KMS-11 (cell line): ENCODE data around the gene RPTOR.

Experiments used
- H2AFZ ChIP-seq: fragments of 200-600 bp; sonication (generic); 2 replicates; pipeline ENCODE4 v1.6.1; 2016; ENCODE audit warnings: antibody characterized with exemption, mixed run types, low read depth
- H3K27ac ChIP-seq: fragments of 200-600 bp; sonication (generic); 2 replicates; pipeline ENCODE4 v1.6.1; 2016; ENCODE audit warnings: mild to moderate bottlenecking, mixed run types
- H3K27me3 ChIP-seq: fragments of 200-600 bp; sonication (generic); 2 replicates; pipeline ENCODE4 v1.6.1; 2017; ENCODE audit warnings: mild to moderate bottlenecking, low read depth, mixed run types, moderate library complexity; ENCODE audit not compliant: insufficient read depth
- H3K36me3 ChIP-seq: fragments of 200-600 bp; sonication (generic); 2 replicates; pipeline ENCODE4 v1.6.1; 2017; ENCODE audit warnings: mild to moderate bottlenecking, mixed run types; ENCODE audit not compliant: insufficient read depth
- H3K4me1 ChIP-seq: fragments of 200-600 bp; sonication (generic); 2 replicates; pipeline ENCODE4 v1.6.1; 2016; ENCODE audit warnings: mild to moderate bottlenecking, low read depth, mixed run types; ENCODE audit not compliant: poor library complexity, severe bottlenecking
- H3K4me2 ChIP-seq: fragments of 200-600 bp; sonication (generic); 2 replicates; pipeline ENCODE4 v1.7.0; 2016; ENCODE audit warnings: mild to moderate bottlenecking, mixed run types
- H3K4me3 ChIP-seq: fragments of 200-600 bp; sonication (generic); IDR thresholded peaks from 2 replicates; pipeline ENCODE4 v1.6.1; 2017; ENCODE audit warnings: low read depth, low read length, mixed read lengths; ENCODE audit not compliant: insufficient read depth
- H3K79me2 ChIP-seq: fragments of 200-600 bp; sonication (generic); 2 replicates; pipeline ENCODE4 v1.6.1; 2016; ENCODE audit warnings: low read depth, mixed run types; ENCODE audit not compliant: insufficient read depth
- H3K9ac ChIP-seq: fragments of 200-600 bp; sonication (generic); 2 replicates; pipeline ENCODE4 v1.6.1; 2016; ENCODE audit warnings: mild to moderate bottlenecking, mixed run types
- H4K20me1 ChIP-seq: fragments of 200-600 bp; sonication (generic); 2 replicates; pipeline ENCODE4 v1.6.1; 2016; ENCODE audit warnings: mild to moderate bottlenecking, mixed run types; ENCODE audit not compliant: insufficient read depth
- CTCF ChIP-seq: fragments of 200-600 bp; sonication (generic); conservative IDR thresholded peaks from 2 replicates; pipeline ENCODE4 v1.6.1; 2017; ENCODE audit warnings: low read depth, mild to moderate bottlenecking, antibody characterized with exemption, low read length, moderate library complexity, mixed read lengths

Gene RPTOR

GRCh38 chr17:80705988-80706387 is 161.3 kb downstream of the RPTOR start:
- no peak for TF ChIP-seq CTCF
- no peak overlapping the region for H3K4me3 ChIP-seq

GRCh38 chr17:80706463-80706867 is 161.8 kb downstream of the RPTOR start:
- H3K36me3 ChIP-seq, result no peaks in the 10 kb centered on the region

More at GRCh38 chr17:80705988-80706387, 161.3 kb downstream of the RPTOR start:
- Histone ChIP-seq H3K27ac (no peak overlapping the region), H3K4me2 (no peak overlapping the region), H4K20me1 (no peaks in the 10 kb centered on the region), H3K4me1 (no peaks in the 10 kb centered on the region), H2AFZ (no peak overlapping the region), H3K27me3 (no peaks in the 10 kb centered on the region), H3K9ac (no peak overlapping the region), H3K36me3 (no peaks in the 10 kb centered on the region), H3K79me2 (no peaks in the 10 kb centered on the region; the same call in 1 of the 2 replicates)

GRCh38 chr17:80708480-80708879 is 163.8 kb downstream of the RPTOR start:
- Histone ChIP-seq H3K4me3 (no peak overlapping the region), H3K4me1 (no peaks in the 10 kb centered on the region), H3K4me2 (no peak overlapping the region), H4K20me1 (no peaks in the 10 kb centered on the region), H3K79me2 (peaks cover 2% of the 10 kb centered on the region; the same call in 1 of the 2 replicates), H3K27ac (no peak overlapping the region), H2AFZ (no peak overlapping the region), H3K27me3 (no peaks in the 10 kb centered on the region), H3K9ac (no peak overlapping the region), H3K36me3 (no peaks in the 10 kb centered on the region)
- no peak for TF ChIP-seq CTCF

More at GRCh38 chr17:80706463-80706867, 161.8 kb downstream of the RPTOR start:
- Histone ChIP-seq H3K27me3 (no peaks in the 10 kb centered on the region), H3K27ac (no peak overlapping the region), H4K20me1 (no peaks in the 10 kb centered on the region), H3K4me2 (no peak overlapping the region), H3K4me1 (no peaks in the 10 kb centered on the region), H3K9ac (no peak overlapping the region), H3K4me3 (no peak overlapping the region), H3K79me2 (no peaks in the 10 kb centered on the region; the same call in 1 of the 2 replicates), H2AFZ (no peak overlapping the region)
- TF ChIP-seq CTCF, result no peak

GRCh38 chr17:80709090-80709695 is 164.6 kb downstream of the RPTOR start:
- H3K4me3 ChIP-seq, result no peak overlapping the region
- TF ChIP-seq CTCF, result no peak
- no peaks in the 10 kb centered on the region for H3K4me1 ChIP-seq
- no peaks in the 10 kb centered on the region for H3K36me3 ChIP-seq
- no peak overlapping the region for H3K27ac ChIP-seq
- H3K9ac ChIP-seq, result no peak overlapping the region
- H3K27me3 ChIP-seq, result no peaks in the 10 kb centered on the region
- H3K4me2 ChIP-seq, result no peak overlapping the region
- no peak overlapping the region for H2AFZ ChIP-seq
- no peaks in the 10 kb centered on the region for H4K20me1 ChIP-seq
- peaks cover 3% of the 10 kb centered on the region; the same call in 1 of the 2 replicates for H3K79me2 ChIP-seq
